Left cardiac atrium (tissue), 4 donors: ENCODE data around the gene TTLL5. TPM values are rescaled to one million over a fixed set of nuclear protein-coding genes. Genes with fewer than 3 reads are reported as not detected.

Source experiments
- ATAC-seq, 2 donors: fragments of 200-7000 bp; cut with Tn5 transposase; one replicate each; pipeline ENCODE4 v1.9.1; 2020; ENCODE audit warnings: mild to moderate bottlenecking in 2 of 2, moderate library complexity in 2 of 2
- DNase-seq: peaks from one replicate; pipeline ENCODE4 v3.0.0-alpha.2; 2020
- intact Hi-C, 2 donors: fragments of 100-400 bp; cut with DNase I; formaldehyde crosslinking; loops; one replicate each; pipeline versions ENCODE4 v1.14.1 to v1.15.1; 2022 to 2023
- total RNA-seq, 2 donors: library from RNA; stranded (reverse); fragmentation: NEBNext Ultra II Directional; extraction: Animal tissue kit (Norgen Biotek cat#: 25700); gene quantifications; one replicate each; pipeline ENCODE4 v1.2.1, GENCODE V29; 2021
- donor health status: DM: no; HTN: yes; CAD: no.
- donor health status: DM: no; HTN: yes; CAD: no; lungs with severe emphysema.
- donor health status: DM: yes; HTN: yes; CAD: no.
- donor health status: Dilated cardiomyopathy.

The TTLL5 gene
- total RNA-seq, 2 donors from 2014 or later: 18.1 to 21.1 TPM

- ATAC-seq (no peak), DNase-seq (no peak)
- intact Hi-C loops: no loop called here
Measured at GRCh38 chr14:75866970-75867369, 205.9 kb downstream of the TTLL5 start.

GRCh38 chr14:75871181-75871880, 210.3 kb downstream of the TTLL5 start:
- DNase-seq (no peak), ATAC-seq (no peak)
- intact Hi-C loops: no loop called here

GRCh38 chr14:75875958-75876357, 214.9 kb downstream of the TTLL5 start:
- no peak for DNase-seq
- intact Hi-C loops: no loop called here
- peak in 1 of 2 donors; percentile 18 for ATAC-seq

- intact Hi-C loops: no loop called here
- ATAC-seq (peak; percentile 78 to 80), DNase-seq (no peak)
Measured at GRCh38 chr14:75876530-75876929, 215.5 kb downstream of the TTLL5 start.

- peak; percentile 78 to 88 for ATAC-seq
- DNase-seq: no peak
- intact Hi-C loops: no loop called here
Measured at GRCh38 chr14:75877292-75877691, 216.2 kb downstream of the TTLL5 start.

- intact Hi-C loops: no loop called here
- DNase-seq (no peak), ATAC-seq (no peak)
Measured at GRCh38 chr14:75877884-75878283, 216.8 kb downstream of the TTLL5 start.

- ATAC-seq: no peak
- intact Hi-C loops: no loop called here
- no peak for DNase-seq
Measured at GRCh38 chr14:75879031-75879430, 218.0 kb downstream of the TTLL5 start.

GRCh38 chr14:75880512-75880911, 219.5 kb downstream of the TTLL5 start:
- ATAC-seq: no peak
- intact Hi-C loops: no loop called here
- DNase-seq: no peak

- ATAC-seq (no peak), DNase-seq (no peak)
- intact Hi-C loops: no loop called here
Measured at GRCh38 chr14:75881994-75882393, 220.9 kb downstream of the TTLL5 start.

- intact Hi-C loops: no loop called here
- no peak for DNase-seq
- no peak for ATAC-seq
Measured at GRCh38 chr14:75884198-75884611, 223.2 kb downstream of the TTLL5 start.

GRCh38 chr14:75885829-75886228, 224.8 kb downstream of the TTLL5 start:
- no peak for DNase-seq
- intact Hi-C loops: no loop called here
- ATAC-seq: peak in 1 of 2 donors; percentile 61

- intact Hi-C loops: no loop called here
- peak in 1 of 2 donors; percentile 65 for ATAC-seq
- no peak for DNase-seq
Measured at GRCh38 chr14:75886636-75887348, 225.7 kb downstream of the TTLL5 start.

GRCh38 chr14:75888945-75889344, 227.9 kb downstream of the TTLL5 start:
- intact Hi-C loops: no loop called here
- no peak for ATAC-seq
- DNase-seq: no peak

GRCh38 chr14:75896341-75896740, 235.3 kb downstream of the TTLL5 start:
- no peak for ATAC-seq
- intact Hi-C loops: loop anchor here in 1 of 2 donors (10.0 kb wide), 1 partner anchor 758 kb away; no protein-coding TSS in a partner anchor
- no peak for DNase-seq

- intact Hi-C loops: loop anchor here in 1 of 2 donors (10.0 kb wide), 1 partner anchor 190 kb away; no protein-coding TSS in a partner anchor
- ATAC-seq (no peak), DNase-seq (no peak)
Measured at GRCh38 chr14:75904311-75904710, 243.3 kb downstream of the TTLL5 start.

- intact Hi-C loops: loop anchor here (5.0 to 10.0 kb wide), 2 partner anchors 77 to 191 kb away; partner anchors contain the start of gene TGFB3 (in 1 of the 2)
- DNase-seq: peak; percentile 64
- peak; percentile 50 to 61 for ATAC-seq
Measured at GRCh38 chr14:75905147-75905904, 244.3 kb downstream of the TTLL5 start.

GRCh38 chr14:75906228-75906627, 245.2 kb downstream of the TTLL5 start:
- intact Hi-C loops: loop anchor here (2.0 to 10.0 kb wide), 3 partner anchors 75 to 191 kb away; partner anchors contain the start of gene TGFB3 (in 2 of the 2)
- DNase-seq: no peak
- no peak for ATAC-seq

GRCh38 chr14:75906680-75907280, 245.7 kb downstream of the TTLL5 start:
- peak; percentile 46 to 69 for ATAC-seq
- peak; percentile 64 for DNase-seq
- intact Hi-C loops: loop anchor here (2.0 to 10.0 kb wide), 3 partner anchors 74 to 192 kb away; partner anchors contain the start of gene TGFB3 (in 2 of the 2)

GRCh38 chr14:75907756-75908359, 246.8 kb downstream of the TTLL5 start:
- no peak for DNase-seq
- intact Hi-C loops: loop anchor here (2.0 to 10.0 kb wide), 3 partner anchors 73 to 193 kb away; partner anchors contain the start of gene TGFB3 (in 2 of the 2)
- no peak for ATAC-seq
